GM06990 (cell line): ENCODE results near the gene BHLHE23.

Experiments
- DNase-seq: peaks from one replicate; pipeline ENCODE4 v3.0.0-alpha.2; 2011; ENCODE audit not compliant: insufficient read length; ENCODE audit errors: extremely low read depth
- H3K27me3 ChIP-seq: replicated peaks from 2 replicates; pipeline ENCODE4 v1.6.0; 2011; ENCODE audit warnings: low read length; ENCODE audit not compliant: control insufficient read depth, insufficient read depth
- H3K36me3 ChIP-seq: 2 replicates; pipeline ENCODE4 v1.5.1; 2011; ENCODE audit warnings: low read length; ENCODE audit not compliant: control insufficient read depth, insufficient read depth
- H3K4me3 ChIP-seq: replicated peaks from 2 replicates; pipeline ENCODE4 v1.5.1; 2011; ENCODE audit warnings: low read depth, mild to moderate bottlenecking, control low read depth, low read length
- TF ChIP-seq, protein P1 (sequence below): IDR thresholded peaks from 2 replicates; pipeline ENCODE4 v1.5.1; 2011; ENCODE audit warnings: low read length, control low read depth, mild to moderate bottlenecking, inconsistent platforms; ENCODE audit not compliant: insufficient read depth, poor library complexity, severe bottlenecking

Gene BHLHE23

DNA sequence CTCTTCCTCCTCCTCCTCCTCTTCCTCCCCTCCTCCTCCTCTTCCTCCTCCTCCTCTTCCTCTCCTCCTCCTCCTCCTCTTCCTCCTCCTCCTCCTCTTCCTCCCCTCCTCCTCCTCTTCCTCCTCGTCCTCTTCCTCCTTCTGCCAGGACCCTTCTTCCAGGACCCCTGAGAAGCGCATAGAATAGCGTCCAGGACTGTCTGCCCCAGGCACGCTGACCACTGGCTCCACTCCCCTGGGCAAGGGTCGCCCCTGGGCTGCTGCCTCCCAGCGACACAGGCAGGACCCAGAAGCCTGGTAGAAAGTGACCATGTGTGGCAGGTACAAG is 42.4 kb upstream of the BHLHE23 start:
- TF ChIP-seq, protein P1, sequence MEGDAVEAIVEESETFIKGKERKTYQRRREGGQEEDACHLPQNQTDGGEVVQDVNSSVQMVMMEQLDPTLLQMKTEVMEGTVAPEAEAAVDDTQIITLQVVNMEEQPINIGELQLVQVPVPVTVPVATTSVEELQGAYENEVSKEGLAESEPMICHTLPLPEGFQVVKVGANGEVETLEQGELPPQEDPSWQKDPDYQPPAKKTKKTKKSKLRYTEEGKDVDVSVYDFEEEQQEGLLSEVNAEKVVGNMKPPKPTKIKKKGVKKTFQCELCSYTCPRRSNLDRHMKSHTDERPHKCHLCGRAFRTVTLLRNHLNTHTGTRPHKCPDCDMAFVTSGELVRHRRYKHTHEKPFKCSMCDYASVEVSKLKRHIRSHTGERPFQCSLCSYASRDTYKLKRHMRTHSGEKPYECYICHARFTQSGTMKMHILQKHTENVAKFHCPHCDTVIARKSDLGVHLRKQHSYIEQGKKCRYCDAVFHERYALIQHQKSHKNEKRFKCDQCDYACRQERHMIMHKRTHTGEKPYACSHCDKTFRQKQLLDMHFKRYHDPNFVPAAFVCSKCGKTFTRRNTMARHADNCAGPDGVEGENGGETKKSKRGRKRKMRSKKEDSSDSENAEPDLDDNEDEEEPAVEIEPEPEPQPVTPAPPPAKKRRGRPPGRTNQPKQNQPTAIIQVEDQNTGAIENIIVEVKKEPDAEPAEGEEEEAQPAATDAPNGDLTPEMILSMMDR: no peak
- no peaks in the 10 kb centered on the region for H3K36me3 ChIP-seq
- no peaks in the 10 kb centered on the region for H3K27me3 ChIP-seq
- H3K4me3 ChIP-seq: no peak overlapping the region
- DNase-seq: no peak

DNA sequence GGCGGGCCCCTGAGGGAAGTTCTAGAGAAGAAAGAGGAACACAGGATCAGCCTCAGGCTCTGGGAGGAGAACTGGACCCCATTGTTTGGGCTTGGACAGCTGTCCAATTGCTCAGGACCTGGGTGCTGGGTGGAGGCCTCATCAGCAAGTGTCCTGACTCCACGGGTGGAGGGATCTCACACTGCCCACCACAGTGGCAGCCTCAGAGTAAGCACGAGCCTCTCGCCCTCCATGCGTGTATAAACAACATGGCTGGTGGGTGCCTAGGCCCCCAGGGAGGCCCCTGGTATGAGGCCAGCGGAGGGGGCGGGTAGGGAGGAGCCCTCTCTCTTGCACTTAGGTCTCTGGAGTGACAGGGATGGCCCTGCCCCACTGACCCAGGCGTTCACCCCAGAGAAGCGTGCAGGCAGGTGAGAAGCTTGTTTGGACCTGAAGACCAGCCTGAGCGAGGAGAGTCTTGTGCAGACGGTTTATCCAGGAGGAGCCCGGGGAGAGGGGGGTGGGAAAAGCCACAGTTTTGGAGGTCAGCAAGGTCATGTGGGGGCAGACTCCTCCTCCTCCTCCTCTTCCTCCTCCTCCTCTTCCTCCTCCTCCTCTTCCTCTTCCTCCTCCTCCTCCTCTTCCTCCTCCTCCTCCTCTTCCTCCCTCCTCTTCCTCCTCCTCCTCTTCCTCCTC is 41.9 kb upstream of the BHLHE23 start:
- Histone ChIP-seq H3K4me3 (no peak overlapping the region), H3K27me3 (no peaks in the 10 kb centered on the region), H3K36me3 (no peaks in the 10 kb centered on the region)
- no peak for DNase-seq
- TF ChIP-seq, protein P1: no peak

DNA sequence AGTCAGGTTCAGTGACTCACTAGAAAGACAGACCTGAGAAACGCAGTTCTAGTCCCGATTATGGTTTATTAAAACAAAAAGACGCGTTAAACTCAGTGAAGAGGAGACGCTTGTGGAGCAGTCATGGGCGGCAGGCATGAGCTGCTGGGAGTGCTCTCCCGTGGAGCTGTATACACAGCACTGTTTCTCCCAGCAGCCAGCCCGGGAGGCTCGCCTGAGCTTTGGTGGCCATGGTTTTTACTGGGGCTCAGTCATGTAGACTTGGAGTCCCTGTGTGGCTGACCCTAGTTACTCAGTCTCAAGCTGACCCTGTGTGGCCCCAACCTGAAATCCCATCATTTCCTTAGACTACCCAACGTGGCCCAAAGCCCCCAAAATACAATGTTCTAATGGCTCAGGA is 41.2 kb upstream of the BHLHE23 start:
- DNase-seq: no peak
- H3K36me3 ChIP-seq: no peaks in the 10 kb centered on the region
- H3K27me3 ChIP-seq: no peaks in the 10 kb centered on the region
- TF ChIP-seq, protein P1: no peak
- H3K4me3 ChIP-seq: no peak overlapping the region

DNA sequence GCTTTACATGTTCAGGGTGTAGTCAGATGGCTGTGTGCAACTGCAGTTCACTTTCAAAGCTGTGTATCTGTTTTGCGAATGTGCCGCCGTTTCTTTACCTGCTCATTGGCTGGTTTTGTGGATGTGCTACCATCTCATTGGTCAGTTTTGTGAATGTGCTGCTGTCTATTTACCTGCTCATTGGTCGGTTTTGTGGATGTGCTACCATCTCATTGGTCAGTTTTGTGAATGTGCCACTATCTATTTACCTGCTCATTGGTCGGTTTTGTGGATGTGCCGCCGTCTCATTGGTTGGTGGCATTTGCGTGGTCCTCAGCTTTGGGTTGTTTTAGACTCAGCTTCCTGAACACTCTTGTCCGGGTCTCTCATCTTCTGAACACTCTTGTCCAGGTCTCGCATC is 40.5 kb upstream of the BHLHE23 start:
- no peaks in the 10 kb centered on the region for H3K27me3 ChIP-seq
- TF ChIP-seq, protein P1: no peak

DNA sequence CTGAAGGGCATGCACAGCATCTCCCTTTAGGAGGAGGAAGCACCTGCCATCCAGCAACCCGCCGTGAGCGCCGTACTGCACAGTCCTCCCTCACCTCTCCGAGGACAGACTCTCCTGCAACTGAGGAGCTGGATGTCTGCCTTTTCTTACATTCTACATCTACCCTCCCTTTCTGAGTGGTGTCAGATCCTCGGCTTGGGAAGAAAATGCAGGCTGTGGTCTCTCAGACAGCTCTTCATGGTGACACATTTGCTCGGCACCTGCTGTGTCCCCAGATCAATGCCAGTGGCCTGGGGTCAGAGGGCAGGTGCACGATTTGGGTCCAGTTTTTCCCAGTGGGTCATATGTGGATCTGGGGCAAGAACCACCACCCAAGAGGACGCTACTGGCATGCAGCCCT is 40.1 kb upstream of the BHLHE23 start:
- Histone ChIP-seq H3K4me3 (no peak overlapping the region), H3K36me3 (no peaks in the 10 kb centered on the region), H3K27me3 (no peaks in the 10 kb centered on the region)
- TF ChIP-seq, protein P1: no peak
- DNase-seq: no peak

More for the DNA sequence above, 40.5 kb upstream of the BHLHE23 start:
- Histone ChIP-seq H3K36me3 (no peaks in the 10 kb centered on the region), H3K4me3 (no peak overlapping the region)
- no peak for DNase-seq

DNA sequence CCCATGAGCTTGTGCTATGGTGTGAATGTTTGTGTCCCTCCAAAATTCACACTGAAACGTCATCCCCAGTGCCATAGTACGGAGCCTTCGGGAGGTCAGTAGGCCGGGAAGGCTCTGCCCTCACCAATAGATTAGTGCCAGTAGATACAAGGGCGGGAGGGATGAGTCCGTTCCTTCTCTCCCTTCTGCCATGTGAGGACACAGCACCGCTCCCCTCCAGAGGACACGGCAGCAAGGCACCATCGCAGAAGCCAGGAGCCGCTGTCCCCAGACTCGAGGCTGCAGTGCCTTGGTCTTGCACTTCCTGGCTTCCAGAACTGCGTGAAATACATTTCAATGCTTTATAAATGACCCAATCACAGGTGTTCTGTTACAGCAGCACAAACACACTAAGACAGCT is 39.2 kb upstream of the BHLHE23 start:
- DNase-seq: no peak
- Histone ChIP-seq H3K27me3 (no peaks in the 10 kb centered on the region), H3K36me3 (no peaks in the 10 kb centered on the region), H3K4me3 (no peak overlapping the region)
- TF ChIP-seq, protein P1: no peak
